CD4-positive, alpha-beta T cell (primary cell): ENCODE data around the gene PLAAT1. TPM values are rescaled to one million over a fixed set of nuclear protein-coding genes. Genes with fewer than 3 reads are reported as not detected.

ENCODE experiments used
- ATAC-seq: fragments of 200-7000 bp; cut with Tn5 transposase; one replicate; pipeline ENCODE4 v1.10.0; 2022; ENCODE audit warnings: mild to moderate bottlenecking; ENCODE audit not compliant: poor library complexity
- CTCF ChIA-PET: fragments of 350-600 bp; sonication (Branson Sonifier 250); formaldehyde crosslinking; loops from one replicate; lab custom pipeline; 2021; ENCODE audit warnings: antibody characterized with exemption, inconsistent platforms; lab: Charles Lee
- POLR2A ChIA-PET: fragments of 350-600 bp; sonication (Branson Sonifier 250); formaldehyde crosslinking; loops from one replicate; lab custom pipeline; 2021; ENCODE audit warnings: antibody characterized with exemption, inconsistent platforms; lab: Charles Lee
- DNase-seq, 14 experiments: peaks; one replicate each; pipeline ENCODE4 v3.0.0-alpha.2; 2013 to 2020; ENCODE audit warnings: mixed read lengths in 2 of 14
- H3K27ac ChIP-seq, 2 donors: one replicate each; pipeline versions ENCODE4 v1.5.1 to v1.7.0; 2013; ENCODE audit warnings: low read length in 2 of 2, low read depth in 1 of 2, mild to moderate bottlenecking in 1 of 2
- H3K27me3 ChIP-seq, 2 experiments: 1 replicate in 1 of 2; 2 replicates in 1 of 2; pipeline versions ENCODE4 v1.6.1 to v1.7.0; 2013; ENCODE audit warnings: low read length in 2 of 2, control low read depth in 1 of 2, mild to moderate bottlenecking in 1 of 2, moderate library complexity in 1 of 2; ENCODE audit not compliant: insufficient read depth in 2 of 2, control insufficient read depth in 1 of 2
- H3K36me3 ChIP-seq: one replicate; pipeline ENCODE4 v1.6.1; 2013; ENCODE audit warnings: low read length, control low read depth; ENCODE audit not compliant: insufficient read depth
- H3K4me1 ChIP-seq: one replicate; pipeline ENCODE4 v1.6.1; 2013; ENCODE audit warnings: low read length, control low read depth; ENCODE audit not compliant: insufficient read depth
- H3K4me3 ChIP-seq: one replicate; pipeline ENCODE4 v1.5.1; 2013; ENCODE audit warnings: mild to moderate bottlenecking, low read length, moderate library complexity
- H3K9me3 ChIP-seq, 2 experiments: 1 replicate in 1 of 2; 2 replicates in 1 of 2; pipeline versions ENCODE4 v1.6.1 to v1.7.0; 2013; ENCODE audit warnings: low read length in 2 of 2, mild to moderate bottlenecking in 2 of 2, control low read depth in 1 of 2, moderate library complexity in 1 of 2; ENCODE audit not compliant: control insufficient read depth in 1 of 2, insufficient read depth in 1 of 2
- H3K27ac Mint-ChIP-seq: one replicate; pipeline ENCODE4 v1.8.0; 2020; ENCODE audit warnings: mixed read lengths
- H3K27me3 Mint-ChIP-seq: one replicate; pipeline ENCODE4 v1.8.0; 2021; ENCODE audit warnings: mixed read lengths
- H3K36me3 Mint-ChIP-seq: one replicate; pipeline ENCODE4 v1.8.0; 2021; ENCODE audit warnings: low read depth, mixed read lengths
- H3K4me1 Mint-ChIP-seq: one replicate; pipeline ENCODE4 v1.8.0; 2021; ENCODE audit warnings: low read depth, mixed read lengths
- H3K4me3 Mint-ChIP-seq: one replicate; pipeline ENCODE4 v1.8.0; 2020; ENCODE audit warnings: mild to moderate bottlenecking, mixed read lengths
- H3K9me3 Mint-ChIP-seq: one replicate; pipeline ENCODE4 v1.8.0; 2020; ENCODE audit warnings: mixed read lengths
- intact Hi-C, 2 experiments: fragments of 100-400 bp; cut with DNase I in 1 of 2; cut with micrococcal nuclease in 1 of 2; formaldehyde crosslinking; loops; one replicate each; pipeline versions ENCODE4 v1.15.1 to v1.9.0; 2023 to 2025; cut with DNase I, micrococcal nuclease
- total RNA-seq, 174 experiments: library from RNA in 2 of 174; stranded (reverse) in 2 of 174; gene quantifications; one replicate each; pipeline ENCODE4 v1.2.3 and lab custom pipeline; 2021 to 2026
- TF ChIP-seq, protein P1 (sequence below): fragments of 200-600 bp; IDR thresholded peaks from one replicate; pipeline ENCODE4 v1.8.0; 2022; ENCODE audit warnings: antibody characterized with exemption, mild to moderate bottlenecking

The PLAAT1 gene
- total RNA-seq, 2 experiments from 2014 or later = not detected

DNA sequence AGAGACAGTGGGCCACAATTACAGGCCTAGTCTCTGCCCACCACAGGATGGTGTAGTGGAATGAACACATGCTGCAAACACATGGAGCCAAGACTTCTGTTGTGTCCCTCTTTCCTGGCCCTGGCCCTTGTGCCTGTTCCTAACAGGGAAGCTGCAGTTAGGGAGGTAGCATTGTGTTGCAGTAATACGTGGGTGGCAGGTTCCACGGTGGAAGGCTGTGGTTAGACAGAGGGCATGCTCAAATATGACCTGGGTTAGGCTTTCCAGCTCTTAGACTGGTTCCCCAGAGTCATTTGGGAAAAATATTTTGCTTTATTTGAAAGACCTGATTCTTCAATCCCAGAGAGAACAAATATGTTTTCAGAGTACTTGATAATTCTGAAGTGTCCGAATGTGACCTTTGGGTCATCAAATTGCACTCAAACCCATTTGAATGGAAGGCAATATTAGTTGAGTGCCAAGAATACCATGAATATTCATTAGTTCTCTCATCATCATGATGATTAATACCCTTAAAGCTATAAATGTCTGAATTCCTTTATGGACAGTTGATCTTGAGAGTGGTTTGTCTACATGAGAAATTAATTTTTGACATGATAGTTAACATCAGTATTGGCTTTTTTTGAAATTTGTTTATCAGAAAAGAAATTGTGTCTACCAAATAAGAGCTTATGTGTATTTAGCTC lies 28.5 kb downstream of the PLAAT1 start:
- H3K27ac ChIP-seq = no peak overlapping the region
- ATAC-seq (no peak), DNase-seq (no peak)
- H3K4me3 Mint-ChIP-seq = no peak overlapping the region
- ChIA-PET POLR2A (no interaction called here), CTCF (no interaction called here)
- no peaks in the 10 kb centered on the region for H3K27me3 Mint-ChIP-seq
- no peaks in the 10 kb centered on the region for H3K36me3 Mint-ChIP-seq
- no peaks in the 10 kb centered on the region for H3K27me3 ChIP-seq
- no peaks in the 10 kb centered on the region for H3K36me3 ChIP-seq
- H3K9me3 Mint-ChIP-seq = no peaks in the 10 kb centered on the region
- H3K9me3 ChIP-seq = peaks cover 0 to 2% of the 10 kb centered on the region in 2 experiments
- no peaks in the 10 kb centered on the region for H3K4me1 ChIP-seq
- no peak overlapping the region for H3K27ac Mint-ChIP-seq
- H3K4me1 Mint-ChIP-seq = no peaks in the 10 kb centered on the region
- TF ChIP-seq, protein P1, sequence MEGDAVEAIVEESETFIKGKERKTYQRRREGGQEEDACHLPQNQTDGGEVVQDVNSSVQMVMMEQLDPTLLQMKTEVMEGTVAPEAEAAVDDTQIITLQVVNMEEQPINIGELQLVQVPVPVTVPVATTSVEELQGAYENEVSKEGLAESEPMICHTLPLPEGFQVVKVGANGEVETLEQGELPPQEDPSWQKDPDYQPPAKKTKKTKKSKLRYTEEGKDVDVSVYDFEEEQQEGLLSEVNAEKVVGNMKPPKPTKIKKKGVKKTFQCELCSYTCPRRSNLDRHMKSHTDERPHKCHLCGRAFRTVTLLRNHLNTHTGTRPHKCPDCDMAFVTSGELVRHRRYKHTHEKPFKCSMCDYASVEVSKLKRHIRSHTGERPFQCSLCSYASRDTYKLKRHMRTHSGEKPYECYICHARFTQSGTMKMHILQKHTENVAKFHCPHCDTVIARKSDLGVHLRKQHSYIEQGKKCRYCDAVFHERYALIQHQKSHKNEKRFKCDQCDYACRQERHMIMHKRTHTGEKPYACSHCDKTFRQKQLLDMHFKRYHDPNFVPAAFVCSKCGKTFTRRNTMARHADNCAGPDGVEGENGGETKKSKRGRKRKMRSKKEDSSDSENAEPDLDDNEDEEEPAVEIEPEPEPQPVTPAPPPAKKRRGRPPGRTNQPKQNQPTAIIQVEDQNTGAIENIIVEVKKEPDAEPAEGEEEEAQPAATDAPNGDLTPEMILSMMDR = no peak
- intact Hi-C loops = no loop called here
- no peak overlapping the region for H3K4me3 ChIP-seq

DNA sequence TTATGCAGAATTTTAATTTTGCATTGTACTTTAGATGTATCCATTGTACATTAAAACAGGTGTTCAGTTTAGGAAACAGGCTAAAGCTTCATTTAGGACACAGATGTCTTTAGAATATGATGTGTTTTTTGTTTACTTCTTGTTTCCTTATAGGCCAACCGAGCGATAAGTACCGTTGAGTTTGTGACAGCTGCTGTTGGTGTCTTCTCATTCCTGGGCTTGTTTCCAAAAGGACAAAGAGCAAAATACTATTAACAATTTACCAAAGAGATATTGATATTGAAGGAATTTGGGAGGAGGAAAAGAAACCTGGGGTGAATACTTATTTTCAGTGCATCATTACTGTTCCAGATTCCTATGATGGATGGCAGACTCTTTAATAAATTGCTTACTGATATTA lies 29.4 kb downstream of the PLAAT1 start:
- H3K27ac ChIP-seq = no peak overlapping the region
- intact Hi-C loops = no loop called here
- no peaks in the 10 kb centered on the region for H3K4me1 Mint-ChIP-seq
- H3K27me3 ChIP-seq = no peaks in the 10 kb centered on the region
- H3K9me3 Mint-ChIP-seq = no peaks in the 10 kb centered on the region
- POLR2A ChIA-PET = interaction anchor here (0.6 kb wide), 1 partner anchor 256 kb away, joined by 3 read pairs; no protein-coding TSS in a partner anchor
- no peaks in the 10 kb centered on the region for H3K9me3 ChIP-seq
- TF ChIP-seq, protein P1 = no peak
- DNase-seq (no peak), ATAC-seq (no peak)
- H3K27me3 Mint-ChIP-seq = no peaks in the 10 kb centered on the region
- no peak overlapping the region for H3K27ac Mint-ChIP-seq
- no peak overlapping the region for H3K4me3 ChIP-seq
- H3K4me1 ChIP-seq = no peaks in the 10 kb centered on the region
- H3K4me3 Mint-ChIP-seq = no peak overlapping the region
- no peaks in the 10 kb centered on the region for H3K36me3 ChIP-seq
- CTCF ChIA-PET = no interaction called here
- H3K36me3 Mint-ChIP-seq = no peaks in the 10 kb centered on the region

DNA sequence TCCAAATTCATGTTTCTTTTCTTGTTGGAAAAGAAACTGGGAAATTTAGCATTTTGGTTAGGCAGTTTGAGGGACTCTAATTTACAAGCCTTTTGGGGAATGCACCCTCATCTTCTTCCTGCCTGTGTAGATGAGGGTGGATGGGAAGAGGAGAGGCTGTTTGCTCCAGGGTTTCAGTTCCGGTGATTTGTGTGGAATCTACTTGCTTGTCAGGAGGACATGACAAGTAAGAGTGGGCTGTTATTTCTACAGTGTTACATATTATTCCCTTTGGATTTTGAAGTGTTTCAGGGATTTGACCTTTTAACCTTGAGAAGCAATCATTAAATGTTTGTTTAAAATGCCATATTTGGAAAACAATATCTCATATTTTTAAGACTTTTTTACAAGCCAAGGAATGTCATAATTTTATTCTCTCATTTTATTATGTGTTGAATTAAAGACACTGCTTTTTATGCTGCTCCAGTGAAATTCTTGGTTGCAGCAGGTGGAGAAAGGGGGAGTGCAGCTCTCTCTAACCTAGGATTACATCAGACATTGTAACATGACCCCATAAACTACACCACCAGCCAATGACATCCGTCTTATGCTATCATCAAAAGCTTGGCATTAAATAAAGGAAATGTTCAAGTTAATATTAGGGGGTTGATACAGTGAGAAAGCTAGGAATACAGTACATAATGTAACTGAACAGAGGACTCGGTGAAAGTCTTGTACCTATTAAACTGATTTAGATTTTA lies 30.2 kb downstream of the PLAAT1 start:
- Histone ChIP-seq H3K4me1 (no peaks in the 10 kb centered on the region), H3K36me3 (no peaks in the 10 kb centered on the region), H3K27ac (no peak overlapping the region), H3K27me3 (no peaks in the 10 kb centered on the region), H3K9me3 (no peaks in the 10 kb centered on the region), H3K4me3 (no peak overlapping the region)
- CTCF ChIA-PET = no interaction called here
- no peak overlapping the region for H3K4me3 Mint-ChIP-seq
- H3K4me1 Mint-ChIP-seq = no peaks in the 10 kb centered on the region
- DNase-seq = no peak
- no peak for ATAC-seq
- TF ChIP-seq, protein P1 = no peak
- H3K27me3 Mint-ChIP-seq = no peaks in the 10 kb centered on the region
- H3K9me3 Mint-ChIP-seq = no peaks in the 10 kb centered on the region
- POLR2A ChIA-PET = interaction anchor here (0.6 kb wide), 1 partner anchor 256 kb away, joined by 3 read pairs; no protein-coding TSS in a partner anchor
- no peak overlapping the region for H3K27ac Mint-ChIP-seq
- intact Hi-C loops = no loop called here
- H3K36me3 Mint-ChIP-seq = no peaks in the 10 kb centered on the region
